MM.1S (cell line): ENCODE measurements around the gene ARHGEF25.

ENCODE experiments used
- DNase-seq: peaks from one replicate; pipeline ENCODE4 v3.0.0-alpha.2; 2015
- H2AFZ ChIP-seq: fragments of 300-600 bp; sonication (generic); 2 replicates; pipeline ENCODE4 v1.6.0; 2016; ENCODE audit warnings: antibody characterized with exemption, low read length
- H3F3A ChIP-seq: fragments of 300-600 bp; sonication (generic); 2 replicates; pipeline ENCODE4 v1.6.1; 2016; ENCODE audit warnings: mild to moderate bottlenecking, antibody characterized with exemption, low read length, moderate library complexity, mixed read lengths; ENCODE audit not compliant: insufficient read depth
- H3K27ac ChIP-seq: fragments of 300-600 bp; sonication (generic); 2 replicates; pipeline ENCODE4 v1.5.1; 2016; ENCODE audit warnings: mild to moderate bottlenecking, low read length
- H3K27me3 ChIP-seq: fragments of 300-600 bp; sonication (generic); replicated peaks from 2 replicates; pipeline ENCODE4 v1.6.0; 2016; ENCODE audit warnings: low read length; ENCODE audit not compliant: insufficient read depth
- H3K36me3 ChIP-seq: fragments of 300-600 bp; sonication (generic); replicated peaks from 2 replicates; pipeline ENCODE4 v1.6.1; 2016; ENCODE audit warnings: mild to moderate bottlenecking, low read length, mixed read lengths; ENCODE audit not compliant: insufficient read depth
- H3K4me1 ChIP-seq: fragments of 300-600 bp; sonication (generic); 2 replicates; pipeline ENCODE4 v1.6.1; 2016; ENCODE audit warnings: low read length, mixed read lengths
- H3K4me2 ChIP-seq: fragments of 300-600 bp; sonication (generic); 2 replicates; pipeline ENCODE4 v1.6.0; 2016; ENCODE audit warnings: low read depth, low read length
- H3K4me3 ChIP-seq: fragments of 300-600 bp; sonication (generic); 2 replicates; pipeline ENCODE4 v1.5.1; 2016; ENCODE audit warnings: low read length, mixed read lengths
- H3K79me2 ChIP-seq: fragments of 300-600 bp; sonication (generic); 2 replicates; pipeline ENCODE4 v1.6.1; 2016; ENCODE audit warnings: mixed run types, low read length, mixed read lengths
- H3K9ac ChIP-seq: fragments of 300-600 bp; sonication (generic); 2 replicates; pipeline ENCODE4 v1.6.1; 2016; ENCODE audit warnings: low read length, mixed read lengths
- H3K9me2 ChIP-seq: fragments of 300-600 bp; sonication (generic); replicated peaks from 2 replicates; pipeline ENCODE4 v1.6.1; 2016; ENCODE audit warnings: mild to moderate bottlenecking, low read length, mixed read lengths; ENCODE audit not compliant: insufficient read depth
- H3K9me3 ChIP-seq: fragments of 300-600 bp; sonication (generic); replicated peaks from 2 replicates; pipeline ENCODE4 v1.6.1; 2016; ENCODE audit warnings: mild to moderate bottlenecking, low read length, mixed read lengths; ENCODE audit not compliant: insufficient read depth
- H4K20me1 ChIP-seq: fragments of 300-600 bp; sonication (generic); 2 replicates; pipeline ENCODE4 v1.6.1; 2016; ENCODE audit warnings: mild to moderate bottlenecking, low read length, moderate library complexity, mixed read lengths; ENCODE audit not compliant: insufficient read depth
- EZH2 ChIP-seq: fragments of 300-600 bp; sonication (generic); optimal IDR thresholded peaks from 2 replicates; pipeline ENCODE3; 2017; ENCODE audit warnings: low read depth, mild to moderate bottlenecking, antibody characterized with exemption, low read length, mixed read lengths
- EZH2phosphoT487 ChIP-seq: fragments of 300-600 bp; sonication (generic); IDR thresholded peaks from 2 replicates; pipeline ENCODE4 v1.6.1; 2018; ENCODE audit warnings: antibody characterized with exemption, low read length
- TF ChIP-seq, protein P1 (sequence below): fragments of 300-600 bp; sonication (generic); IDR thresholded peaks from 2 replicates; pipeline ENCODE4 v1.5.1; 2016; ENCODE audit warnings: antibody characterized with exemption, low read length, mixed read lengths

The ARHGEF25 gene

DNA sequence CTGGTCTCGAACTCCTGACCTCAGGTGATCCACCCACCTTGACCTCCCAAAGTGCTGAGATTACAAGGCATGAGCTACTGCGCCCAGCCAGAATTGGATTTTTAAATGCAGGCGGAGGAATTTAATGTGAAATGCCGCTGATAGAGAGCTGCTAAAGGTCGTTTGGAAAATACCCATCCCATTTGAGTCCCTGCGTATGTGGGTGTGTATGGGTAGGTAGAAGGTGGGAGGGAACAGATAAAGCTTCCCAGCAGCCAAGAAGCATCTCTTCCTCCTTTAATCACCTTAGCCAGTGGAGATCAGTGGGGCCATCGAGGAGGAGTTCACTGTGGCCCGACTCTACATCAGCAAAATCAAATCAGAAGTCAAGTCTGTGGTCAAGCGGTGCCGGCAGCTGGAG, 36.4 kb upstream of the ARHGEF25 start:
- H3K4me3 ChIP-seq, result no peak overlapping the region

DNA sequence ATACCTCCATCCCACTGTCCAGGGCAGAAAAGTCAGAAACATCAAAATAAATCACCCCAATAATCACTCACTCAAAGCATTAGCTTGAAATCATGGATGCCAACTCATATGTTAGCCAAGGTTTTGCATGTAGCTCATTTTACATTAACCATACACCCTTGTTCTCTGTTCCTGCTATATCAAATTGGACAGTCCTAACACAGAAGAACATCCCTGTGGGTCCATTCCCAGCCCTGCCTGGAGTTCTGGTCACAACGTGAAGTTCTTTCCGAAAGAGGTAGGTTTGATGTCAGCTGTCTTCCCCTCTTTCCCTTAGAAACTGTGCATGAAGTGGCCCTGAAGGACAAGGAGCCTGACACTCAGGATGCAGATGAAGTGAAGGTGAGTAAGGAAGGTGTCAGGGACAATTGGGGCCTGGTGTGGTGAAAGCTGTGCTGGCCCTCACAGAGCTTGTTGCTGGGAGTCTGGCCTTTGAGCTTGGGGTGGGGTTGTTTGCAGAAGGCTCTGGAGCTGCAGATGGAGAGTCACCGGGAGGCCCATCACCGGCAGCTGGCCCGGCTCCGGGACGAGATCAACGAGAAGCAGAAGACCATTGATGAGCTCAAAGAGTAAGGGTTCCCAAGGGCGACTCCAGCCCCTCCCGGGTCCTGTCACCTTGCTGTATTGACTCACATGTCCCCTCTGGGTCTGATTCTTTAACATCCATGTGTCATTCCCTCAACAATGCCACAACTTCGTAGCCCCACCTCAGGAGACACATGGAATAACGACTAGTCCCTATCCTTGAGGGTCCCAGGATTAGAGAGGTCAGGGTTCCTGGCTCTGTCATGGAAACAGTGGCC, 35.2 kb upstream of the ARHGEF25 start:
- H3K9me3 ChIP-seq, result no peaks in the 10 kb centered on the region
- DNase-seq, result no peak
- H4K20me1 ChIP-seq, result no peaks in the 10 kb centered on the region
- H3K79me2 ChIP-seq, result no peaks in the 10 kb centered on the region
- TF ChIP-seq EZH2phosphoT487, result no peak
- TF ChIP-seq, protein P1, sequence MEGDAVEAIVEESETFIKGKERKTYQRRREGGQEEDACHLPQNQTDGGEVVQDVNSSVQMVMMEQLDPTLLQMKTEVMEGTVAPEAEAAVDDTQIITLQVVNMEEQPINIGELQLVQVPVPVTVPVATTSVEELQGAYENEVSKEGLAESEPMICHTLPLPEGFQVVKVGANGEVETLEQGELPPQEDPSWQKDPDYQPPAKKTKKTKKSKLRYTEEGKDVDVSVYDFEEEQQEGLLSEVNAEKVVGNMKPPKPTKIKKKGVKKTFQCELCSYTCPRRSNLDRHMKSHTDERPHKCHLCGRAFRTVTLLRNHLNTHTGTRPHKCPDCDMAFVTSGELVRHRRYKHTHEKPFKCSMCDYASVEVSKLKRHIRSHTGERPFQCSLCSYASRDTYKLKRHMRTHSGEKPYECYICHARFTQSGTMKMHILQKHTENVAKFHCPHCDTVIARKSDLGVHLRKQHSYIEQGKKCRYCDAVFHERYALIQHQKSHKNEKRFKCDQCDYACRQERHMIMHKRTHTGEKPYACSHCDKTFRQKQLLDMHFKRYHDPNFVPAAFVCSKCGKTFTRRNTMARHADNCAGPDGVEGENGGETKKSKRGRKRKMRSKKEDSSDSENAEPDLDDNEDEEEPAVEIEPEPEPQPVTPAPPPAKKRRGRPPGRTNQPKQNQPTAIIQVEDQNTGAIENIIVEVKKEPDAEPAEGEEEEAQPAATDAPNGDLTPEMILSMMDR, result no peak
- no peak for TF ChIP-seq EZH2
- no peak overlapping the region for H3K4me2 ChIP-seq
- no peaks in the 10 kb centered on the region for H3K9me2 ChIP-seq
- no peak overlapping the region for H3K4me3 ChIP-seq
- no peak overlapping the region for H3K27ac ChIP-seq
- no peaks in the 10 kb centered on the region for H3K27me3 ChIP-seq
- no peaks in the 10 kb centered on the region for H3K4me1 ChIP-seq
- 0 out of 2 replicates have a peak overlapping the region, but pooled peaks have one; percentile 19 for H2AFZ ChIP-seq
- no peak overlapping the region for H3K9ac ChIP-seq
- no peaks in the 10 kb centered on the region for H3F3A ChIP-seq
- H3K36me3 ChIP-seq, result no peaks in the 10 kb centered on the region

More for the DNA sequence above, 36.4 kb upstream of the ARHGEF25 start:
- TF ChIP-seq, protein P1, result no peak
- no peak for TF ChIP-seq EZH2
- TF ChIP-seq EZH2phosphoT487, result no peak
- Histone ChIP-seq H3K4me1 (no peaks in the 10 kb centered on the region), H4K20me1 (no peaks in the 10 kb centered on the region), H3K9me2 (no peaks in the 10 kb centered on the region), H3K27me3 (no peaks in the 10 kb centered on the region), H3K79me2 (no peaks in the 10 kb centered on the region), H3K4me2 (no peak overlapping the region), H3K9ac (no peak overlapping the region), H2AFZ (no peak overlapping the region), H3K27ac (no peak overlapping the region), H3K9me3 (no peaks in the 10 kb centered on the region), H3F3A (no peaks in the 10 kb centered on the region), H3K36me3 (no peaks in the 10 kb centered on the region)
- no peak for DNase-seq

DNA sequence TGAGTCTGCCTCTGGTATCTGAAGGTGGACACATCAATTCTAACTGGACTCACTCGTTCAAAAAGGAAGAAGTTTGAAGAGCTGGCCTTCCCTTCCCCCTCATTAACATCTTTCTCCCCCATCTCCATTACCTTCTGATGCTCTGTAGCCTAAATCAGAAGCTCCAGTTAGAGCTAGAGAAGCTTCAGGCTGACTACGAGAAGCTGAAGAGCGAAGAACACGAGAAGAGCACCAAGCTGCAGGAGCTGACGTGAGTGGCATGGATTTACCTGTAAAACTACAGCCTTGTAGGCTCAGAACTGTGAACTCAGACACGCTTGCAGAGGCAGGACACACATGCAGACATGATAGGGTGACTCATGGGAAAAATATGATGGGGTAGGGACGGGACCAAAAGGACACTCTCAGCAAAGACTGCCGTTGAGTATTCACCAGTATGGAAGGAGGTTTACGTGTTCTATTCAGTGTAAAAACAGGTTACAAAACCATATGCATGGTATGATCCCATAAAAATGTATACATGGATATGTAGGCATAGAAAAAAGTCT, 34.5 kb upstream of the ARHGEF25 start:
- Histone ChIP-seq H3K9ac (no peak overlapping the region), H2AFZ (0 out of 2 replicates have a peak overlapping the region, but pooled peaks have one; percentile 19), H3K9me2 (no peaks in the 10 kb centered on the region), H3K4me3 (no peak overlapping the region), H3F3A (no peaks in the 10 kb centered on the region), H3K36me3 (no peaks in the 10 kb centered on the region), H3K9me3 (no peaks in the 10 kb centered on the region), H3K79me2 (no peaks in the 10 kb centered on the region), H3K27ac (no peak overlapping the region), H3K27me3 (0 out of 2 replicates have a peak, but pooled peaks cover 2% of the 10 kb centered on the region), H4K20me1 (no peaks in the 10 kb centered on the region), H3K4me1 (no peaks in the 10 kb centered on the region), H3K4me2 (no peak overlapping the region)
- TF ChIP-seq EZH2, result no peak
- TF ChIP-seq EZH2phosphoT487, result no peak
- TF ChIP-seq, protein P1, result no peak
- DNase-seq, result no peak
